Endometrial microvascular endothelial cells (primary cell): ENCODE measurements around the gene YAF2. TPM values are rescaled to one million over a fixed set of nuclear protein-coding genes. Genes with fewer than 3 reads are reported as not detected.

ENCODE experiments used
- in situ Hi-C: cut with HindIII; loops from 2 replicates; pipeline ENCODE4 v1.10.0; 2017; ENCODE audit warnings: low sequenced_read_pairs, low pct_unique_long_range_greater_than_20kb; ENCODE audit errors: inconsistent ontology term
- total RNA-seq: library from RNA; depleted of rRNA; stranded (reverse); fragments of >200 nt; gene quantifications from one replicate; pipeline ENCODE4 v1.2.3, GENCODE V29; 2015; ENCODE audit errors: inconsistent ontology term

The YAF2 gene
- total RNA-seq, 1 donor from 2014 or later, result 11.7 TPM

DNA sequence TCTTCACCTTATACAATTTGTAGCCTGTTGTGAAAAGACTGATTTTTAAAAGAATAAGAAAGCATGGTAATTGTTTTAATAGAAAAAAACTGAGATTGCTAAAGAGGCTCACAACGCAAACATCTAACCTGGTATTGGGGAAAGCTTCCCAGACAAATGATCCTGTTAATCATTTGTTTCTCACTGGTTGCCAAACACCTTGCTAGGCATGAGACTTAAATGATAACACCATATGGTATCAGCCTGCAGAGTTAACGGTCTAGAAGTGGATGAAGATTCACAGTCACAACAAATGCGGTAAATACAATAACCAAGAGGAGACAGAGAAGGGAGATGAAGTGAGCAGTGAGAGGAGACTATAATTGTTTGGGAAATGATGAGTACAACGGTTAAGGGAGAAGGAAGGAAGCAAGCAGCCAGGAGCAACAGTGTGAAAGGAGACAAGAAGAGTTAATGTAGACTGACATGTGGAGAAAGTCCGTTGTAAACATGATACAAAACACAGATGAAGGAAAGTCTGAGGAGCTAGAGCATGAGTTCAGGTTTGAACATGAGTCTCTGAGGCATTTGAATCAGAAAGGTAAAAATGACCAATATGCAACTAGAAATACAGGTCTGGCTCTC is 113.2 kb downstream of the YAF2 start:
- in situ Hi-C loops, result no loop called here

DNA sequence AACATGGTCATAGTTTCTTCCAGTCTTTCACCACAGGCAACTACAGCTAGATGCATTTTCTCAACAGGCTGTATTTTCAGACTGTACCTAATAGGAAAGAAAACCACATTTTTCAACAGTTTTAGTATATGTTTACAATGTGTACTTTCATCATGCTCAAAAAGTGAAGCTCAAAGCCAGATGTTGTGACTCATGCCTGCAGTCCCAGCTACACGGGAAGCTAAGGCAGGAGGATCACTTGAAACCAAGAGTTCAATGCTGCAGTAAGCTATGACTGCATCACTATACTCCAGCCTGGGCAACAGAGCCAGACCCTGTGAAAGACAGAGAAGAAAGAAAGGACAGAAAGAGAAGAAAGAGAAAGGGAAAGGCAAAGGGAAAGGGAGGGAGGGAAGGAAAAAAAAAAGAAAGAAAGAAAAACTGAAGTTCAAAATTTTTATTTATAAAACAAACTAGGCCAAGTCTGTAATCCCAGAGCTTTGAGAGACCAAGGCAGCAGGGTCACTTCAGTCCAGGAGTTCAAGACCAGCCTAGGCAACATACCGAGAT is 118.9 kb downstream of the YAF2 start:
- in situ Hi-C loops, result no loop called here

DNA sequence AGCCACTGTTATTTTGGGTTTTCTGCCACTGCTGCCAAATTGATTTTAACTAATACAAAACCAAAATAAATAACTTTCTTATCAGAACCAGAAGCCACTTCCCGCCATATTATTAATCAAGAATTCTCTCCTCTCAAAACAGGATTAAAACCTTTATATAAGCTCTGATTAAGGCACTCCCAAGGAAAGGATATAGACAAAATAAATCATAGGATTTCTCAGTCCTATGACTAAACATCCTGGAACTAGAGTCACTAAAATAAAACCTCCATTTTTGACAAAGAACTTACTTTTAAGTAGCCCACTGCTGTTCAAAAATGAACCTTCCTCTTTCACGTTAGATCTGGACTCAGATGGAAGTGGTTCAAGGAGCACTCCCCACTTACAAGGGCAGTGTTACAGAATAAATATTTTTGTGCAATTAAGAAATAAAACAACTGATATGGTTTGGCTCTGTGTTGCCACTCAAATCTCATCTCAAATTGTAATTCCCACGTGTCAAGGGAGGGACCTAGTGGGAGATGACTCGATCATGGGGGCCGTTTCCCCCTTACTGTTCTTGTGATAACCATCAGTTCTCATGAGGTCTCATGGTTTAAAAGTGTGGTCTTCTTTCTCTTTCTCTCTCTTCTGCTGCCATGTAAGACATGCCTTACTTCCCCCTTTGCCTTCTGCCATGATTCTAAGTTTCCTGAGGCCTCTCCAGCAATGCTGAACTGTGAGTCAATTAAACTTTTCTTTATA is 119.7 kb downstream of the YAF2 start:
- in situ Hi-C loops, result no loop called here

DNA sequence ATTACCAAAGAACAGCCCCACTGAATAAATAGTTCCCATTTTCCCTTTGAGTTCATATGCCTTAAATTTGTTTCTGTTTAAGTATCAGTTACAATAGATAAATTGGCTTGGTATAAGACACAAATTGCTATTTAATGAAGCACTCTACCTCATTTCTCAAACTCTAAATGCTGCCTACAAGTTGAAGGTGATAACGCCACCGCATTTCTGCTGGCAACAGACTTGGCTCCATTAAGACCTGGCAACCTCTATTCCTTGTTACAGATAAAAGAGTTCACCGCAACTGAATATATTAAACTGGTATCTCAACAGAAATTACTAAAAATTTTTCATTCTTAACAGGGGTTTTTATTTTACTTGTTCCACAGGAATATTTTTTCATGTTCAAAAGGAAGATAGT is 129.0 kb downstream of the YAF2 start:
- in situ Hi-C loops, result no loop called here

Other genes with a start within 250 kb of the YAF2 start
- gene GXYLT1, start 93.4 kb downstream of the YAF2 start, total RNA-seq, result 23.5 TPM
- 8.2 TPM for gene ZCRB1, start 87.8 kb upstream of the YAF2 start, total RNA-seq
- gene PPHLN1, start 87.9 kb upstream of the YAF2 start, total RNA-seq, result 57.1 TPM